ENCODE data around the gene CDC16.

CDC16 gene

GRCh38 chr13:114298866-114299265 is 64.2 kb downstream of the CDC16 start:
- DNase-seq (ENCODE audit: low read depth in 2 of 3, low spot score in 2 of 3): no peak

GRCh38 chr13:114299604-114300305 is 65.1 kb downstream of the CDC16 start:
- no peak for DNase-seq (ENCODE audit: low read depth in 2 of 3, low spot score in 2 of 3)

- DNase-seq (ENCODE audit: low read depth in 2 of 3, low spot score in 2 of 3): no peak
These were observed 69.1 kb downstream of the CDC16 start for GRCh38 chr13:114303700-114304327.

GRCh38 chr13:114304346-114305034 is 69.8 kb downstream of the CDC16 start:
- no peak for DNase-seq (ENCODE audit: low read depth in 2 of 3, low spot score in 2 of 3)

GRCh38 chr13:114309086-114309485 is 74.4 kb downstream of the CDC16 start:
- DNase-seq (ENCODE audit: low read depth in 2 of 3, low spot score in 2 of 3): no peak

- no peak for DNase-seq (ENCODE audit: low read depth in 2 of 3, low spot score in 2 of 3)
These were observed 75.2 kb downstream of the CDC16 start for GRCh38 chr13:114309806-114310410.

GRCh38 chr13:114310956-114311355 is 76.3 kb downstream of the CDC16 start:
- DNase-seq (ENCODE audit: low read depth in 2 of 3, low spot score in 2 of 3): no peak

- DNase-seq (ENCODE audit: low read depth in 2 of 3, low spot score in 2 of 3): no peak
These were observed 76.7 kb downstream of the CDC16 start for GRCh38 chr13:114311387-114311786.

- DNase-seq (ENCODE audit: low read depth in 2 of 3, low spot score in 2 of 3): no peak
These were observed 77.2 kb downstream of the CDC16 start for GRCh38 chr13:114311908-114312307.

- DNase-seq (ENCODE audit: low read depth in 2 of 3, low spot score in 2 of 3): peak in 2 of 3 experiments; percentile 7 to 27
These were observed 78.6 kb downstream of the CDC16 start for GRCh38 chr13:114313061-114313860.

GRCh38 chr13:114314074-114314912 is 79.6 kb downstream of the CDC16 start, which contains the start of gene CHAMP1:
CHAMP1 (plus strand) TSS chr13:114314503; CDS start chr13:114323843, 9,340 bp downstream.
- peak; percentile 74 to 94 (median 87) for DNase-seq (ENCODE audit: low read depth in 2 of 3, low spot score in 2 of 3)

GRCh38 chr13:114315074-114315785 is 80.5 kb downstream of the CDC16 start:
- DNase-seq (ENCODE audit: low read depth in 2 of 3, low spot score in 2 of 3): no peak

- DNase-seq (ENCODE audit: low read depth in 2 of 3, low spot score in 2 of 3): no peak
These were observed 83.9 kb downstream of the CDC16 start for GRCh38 chr13:114318624-114319023.

GRCh38 chr13:114319441-114319913 is 84.8 kb downstream of the CDC16 start:
- no peak for DNase-seq (ENCODE audit: low read depth in 2 of 3, low spot score in 2 of 3)

- DNase-seq (ENCODE audit: low read depth in 2 of 3, low spot score in 2 of 3): no peak
These were observed 85.4 kb downstream of the CDC16 start for GRCh38 chr13:114320065-114320464.

GRCh38 chr13:114321256-114321655 is 86.6 kb downstream of the CDC16 start:
- DNase-seq (ENCODE audit: low read depth in 2 of 3, low spot score in 2 of 3): no peak

Measured in activated CD8-positive, alpha-beta memory T cell treated with anti-CD3 and anti-CD28 coated beads for 48 hours (primary cell).